Heart right ventricle (tissue), 16 donors: Measurements from ENCODE around the gene GRIK3. TPM values are rescaled to one million over a fixed set of nuclear protein-coding genes. Genes with fewer than 3 reads are reported as not detected.

Source experiments
- ATAC-seq, 8 donors: fragments of 200-7000 bp; cut with Tn5 transposase; one replicate each; pipeline ENCODE4 v1.9.1; 2020; ENCODE audit warnings: mild to moderate bottlenecking in 8 of 8, moderate library complexity in 8 of 8, moderate number of reproducible peaks in 1 of 8
- DNase-seq, 2 donors: peaks; one replicate each; pipeline ENCODE4 v3.0.0-alpha.2; 2020
- H3K27ac ChIP-seq, 10 donors: fragments of 200-600 bp; sonication (generic) in 2 of 10; one replicate each; pipeline versions ENCODE4 v1.5.0 to v1.8.0; 2020 to 2022; ENCODE audit warnings: mild to moderate bottlenecking in 3 of 10
- H3K27me3 ChIP-seq, 7 donors: fragments of 200-600 bp; one replicate each; pipeline ENCODE4 v1.8.0; 2021 to 2022; ENCODE audit warnings: mild to moderate bottlenecking in 2 of 7
- H3K36me3 ChIP-seq, 9 donors: fragments of 200-600 bp; sonication (generic) in 1 of 9; one replicate each; pipeline versions ENCODE4 v1.5.0 to v1.8.0; 2020 to 2022; ENCODE audit warnings: mild to moderate bottlenecking in 2 of 9
- H3K4me1 ChIP-seq, 9 donors: fragments of 200-600 bp; sonication (generic) in 1 of 9; one replicate each; pipeline versions ENCODE4 v1.5.0 to v1.8.0; 2020 to 2022; ENCODE audit warnings: mild to moderate bottlenecking in 4 of 9
- H3K4me3 ChIP-seq, 10 donors: fragments of 200-600 bp; sonication (generic) in 2 of 10; one replicate each; pipeline versions ENCODE4 v1.5.0 to v1.8.0; 2020 to 2022; ENCODE audit warnings: mild to moderate bottlenecking in 7 of 10, moderate library complexity in 2 of 10
- H3K9me3 ChIP-seq, 11 donors: fragments of 200-600 bp in 10 of 11; sonication (generic) in 2 of 11; one replicate each; pipeline versions ENCODE4 v1.5.0 to v1.8.0; 2013 to 2022; ENCODE audit warnings: mild to moderate bottlenecking in 2 of 11, control low read depth in 1 of 11, moderate library complexity in 1 of 11
- CTCF ChIP-seq, 9 donors: fragments of 200-600 bp; sonication (generic) in 2 of 9; IDR thresholded peaks; one replicate each; pipeline versions ENCODE4 v1.5.0 to v1.8.0; 2021 to 2022; ENCODE audit warnings: antibody characterized with exemption in 9 of 9, mild to moderate bottlenecking in 5 of 9, moderate library complexity in 1 of 9
- WGBS, 2 donors: extraction: QIAGEN DNeasy Blood & Tissue Kit; methylation state at CpG; one replicate each; pipeline ENCODE4 v1.1.7; 2013; ENCODE audit warnings: inconsistent platforms in 1 of 2; 5-methylcytosine and 5-hydroxymethylcytosine counted together
- intact Hi-C, 10 donors: fragments of 100-400 bp; cut with DNase I; formaldehyde crosslinking; loops; one replicate each; pipeline versions ENCODE4 v1.11.1 to v1.14.2; 2022
- polyA plus RNA-seq, 2 donors: library from polyadenylated mRNA; stranded (reverse); fragments of 200-250 nt; gene quantifications; one replicate each; pipeline ENCODE4 v1.2.3, GENCODE V29; 2013
- total RNA-seq, 10 donors: library from RNA; stranded (reverse); fragmentation: NEBNext Ultra II Directional in 3 of 10; extraction: Animal tissue kit (Norgen Biotek cat#: 25700) in 3 of 10; gene quantifications; one replicate each; pipeline versions ENCODE4 v1.2.1 to v1.2.4, GENCODE V29; 2021 to 2023
- donor health status: Arrhythmogenic right ventricular cardiomyopathy.
- donor health status: ischemic (EF 13 %, LVEDD 7.1; RV severe dilation, severe dysfunction).
- donor health status: healthy with polysubstance abuse.
- donor health status: DM: no; HTN: yes; CAD: no.
- donor health status: DM: no; HTN: no; CAD: no.
- donor health status: ischemic (EF 25% LVEDD 6.9; RV normal size, moderate dysfunction).
- donor health status: ischemic (EF 25% LVEDD 5.7; RV mildly dilated, moderate dysfunction).
- donor health status: healthy.
- donor health status: DM: yes; HTN: yes; CAD: no.
- donor health status: Ischemic cardiomyopathy.
- donor health status: ischemic (EF 35%, LVEDD 5.7; RV mildly dilated, moderate dysfunction).
- donor health status: nonischemic (EF 11% LVEDD 7.7; RV severe dilation, severe dysfunction).
- donor health status: DM: yes; HTN: yes; CAD: no.
- donor health status: PGD.
- donor health status: ischemic (EF 29% LVEDD 5.4; RV normal size, mild dysfunction).
- donor health status: nonischemic (EF 23%, LVEDD 6.1; RV moderate dilation, normal function).

The GRIK3 gene
- total and polyA plus RNA-seq, 12 donors = 0.10 to 1.1 (median 0.27) TPM

GRCh38 chr1:36857754-36858153 is 176.6 kb downstream of the GRIK3 start:
- no peaks in the 10 kb centered on the region for H3K36me3 ChIP-seq
- no peak for ATAC-seq
- intact Hi-C loops = no loop called here
- no peaks in the 10 kb centered on the region for H3K9me3 ChIP-seq
- no peak for DNase-seq
- no peak for TF ChIP-seq CTCF (IDR thresholded peaks at IDR 0.05)
- no peak overlapping the region for H3K27ac ChIP-seq
- no peak overlapping the region for H3K4me3 ChIP-seq
- H3K4me1 ChIP-seq = no peaks in the 10 kb centered on the region
- peaks cover 0 to 86% (median 58%) of the 10 kb centered on the region in 7 donors for H3K27me3 ChIP-seq
- WGBS, 2 donors = 44 to 53% methylated on average over 5 of the region's 5 CpGs

- Histone ChIP-seq H3K27me3 (peaks cover 0 to 88% (median 70%) of the 10 kb centered on the region in 7 donors), H3K27ac (no peak overlapping the region), H3K9me3 (no peaks in the 10 kb centered on the region), H3K4me3 (no peak overlapping the region), H3K4me1 (no peaks in the 10 kb centered on the region), H3K36me3 (no peaks in the 10 kb centered on the region)
- no peak for TF ChIP-seq CTCF (IDR thresholded peaks at IDR 0.05)
- intact Hi-C loops = no loop called here
- 44 to 46% methylated on average over 17 of the region's 17 CpGs for WGBS, 2 donors
- ATAC-seq = no peak
- no peak for DNase-seq
Measured at GRCh38 chr1:36855699-36856494, 178.4 kb downstream of the GRIK3 start.

GRCh38 chr1:36853638-36854037 is 180.7 kb downstream of the GRIK3 start:
- 87 to 91% methylated on average over 14 of the region's 14 CpGs for WGBS, 2 donors
- H3K27me3 ChIP-seq = peaks cover 0 to 95% (median 71%) of the 10 kb centered on the region in 7 donors
- no peak for TF ChIP-seq CTCF (IDR thresholded peaks at IDR 0.05)

GRCh38 chr1:36852586-36852985 is 181.7 kb downstream of the GRIK3 start:
- 71 to 80% methylated on average over 5 of the region's 5 CpGs for WGBS, 2 donors
- H3K9me3 ChIP-seq = no peaks in the 10 kb centered on the region
- no peak for DNase-seq
- intact Hi-C loops = no loop called here
- H3K4me3 ChIP-seq = no peak overlapping the region
- no peak for TF ChIP-seq CTCF (IDR thresholded peaks at IDR 0.05)
- H3K4me1 ChIP-seq = no peaks in the 10 kb centered on the region
- no peak overlapping the region for H3K27ac ChIP-seq
- no peak for ATAC-seq
- H3K27me3 ChIP-seq = peaks cover 0 to 91% (median 72%) of the 10 kb centered on the region in 7 donors
- H3K36me3 ChIP-seq = no peaks in the 10 kb centered on the region

More at GRCh38 chr1:36853638-36854037, 180.7 kb downstream of the GRIK3 start:
- no peak overlapping the region for H3K4me3 ChIP-seq
- H3K36me3 ChIP-seq = no peaks in the 10 kb centered on the region
- no peak for ATAC-seq
- H3K4me1 ChIP-seq = no peaks in the 10 kb centered on the region
- no peak for DNase-seq
- no peaks in the 10 kb centered on the region for H3K9me3 ChIP-seq
- intact Hi-C loops = no loop called here
- H3K27ac ChIP-seq = no peak overlapping the region
